Measurements from ENCODE around the gene PTH. TPM values are rescaled to one million over a fixed set of nuclear protein-coding genes. Genes with fewer than 3 reads are reported as not detected.

The PTH gene
- total and polyA plus RNA-seq, 2 of the 8 experiments (the other 6 are each of a cell fraction or from before 2014, with no cell fraction given): not detected

DNA sequence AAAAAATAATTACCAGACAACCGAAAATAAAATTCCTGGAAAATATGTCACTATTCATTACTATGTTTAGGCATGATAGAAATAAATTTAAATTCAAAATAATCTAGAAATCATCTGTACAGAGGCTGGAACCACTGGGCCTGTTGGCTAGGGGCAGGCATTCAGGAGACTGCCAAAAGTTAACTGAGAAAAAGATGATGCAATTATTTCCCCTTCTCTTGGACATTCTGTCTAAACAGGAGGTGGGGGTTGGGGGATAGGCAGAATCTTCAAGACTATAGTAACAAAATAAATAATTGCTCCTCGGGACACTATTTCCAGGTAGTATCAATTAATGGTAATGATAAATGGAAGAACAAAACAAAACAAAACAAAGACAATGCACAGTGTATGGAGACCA, 46.9 kb downstream of the PTH start:
- DNase-seq (ENCODE audit: low read depth in 1 of 2, low spot score in 2 of 2): no peak
- no peak overlapping the region for H3K4me2 ChIP-seq (ENCODE audit: insufficient read depth in 1 of 2, low read depth in 2 of 2, low read length in 2 of 2)
- H4K20me1 ChIP-seq (replicated peaks in 1 of 2; ENCODE audit: control insufficient read depth in 1 of 2, insufficient read depth in 2 of 2, low read length in 2 of 2): no peaks in the 10 kb centered on the region
- no peak overlapping the region for H3K27ac ChIP-seq (ENCODE audit: low read depth, low read length)
- no peak overlapping the region for H4K5ac ChIP-seq (ENCODE audit: insufficient read length, low read depth, low read length)
- no peak overlapping the region for H3K4me3 ChIP-seq (ENCODE audit: extremely low read depth in 1 of 4, insufficient read depth in 2 of 4, low read depth in 3 of 4, low read length in 4 of 4)
- H2BK12ac ChIP-seq (ENCODE audit: low read depth, low read length): no peak overlapping the region
- CTCF ChIA-PET (ENCODE audit: partially characterized antibody): interaction anchor here (0.7 kb wide), 1 partner anchor 11 kb away, joined by 3 read pairs; no protein-coding TSS in a partner anchor
- H2BK5ac ChIP-seq (ENCODE audit: low read depth, low read length): no peak overlapping the region
- H2BK15ac ChIP-seq (ENCODE audit: low read length): no peak overlapping the region
- no peak for FAIRE-seq
- no peak overlapping the region for H4K91ac ChIP-seq (replicated peaks; ENCODE audit: insufficient read length, low read length)
- no peaks in the 10 kb centered on the region; a peak in 2 of 7 replicates for H3K4me1 ChIP-seq (replicated peaks in 1 of 4; ENCODE audit: control insufficient read depth in 3 of 4, insufficient read depth in 4 of 4, low read length in 3 of 4)
- H2BK20ac ChIP-seq (ENCODE audit: low read length): no peak overlapping the region
- H3K79me1 ChIP-seq (ENCODE audit: low read depth, low read length): no peaks in the 10 kb centered on the region
- no peaks in the 10 kb centered on the region for H3K27me3 ChIP-seq (replicated peaks in 1 of 4; ENCODE audit: control insufficient read depth in 3 of 4, extremely low read depth in 1 of 4, insufficient read depth in 3 of 4, low read length in 3 of 4)
- H3K9me3 ChIP-seq (ENCODE audit: insufficient read depth in 2 of 2, low read depth in 1 of 2, low read length in 1 of 2): no peaks in the 10 kb centered on the region
- WGBS, 2 experiments (ENCODE audit: extremely low coverage in 1 of 2, insufficient coverage in 1 of 2, insufficient read length in 1 of 2, insufficient replicate concordance in 2 of 2, low coverage in 1 of 2, low lambda C conversion rate in 2 of 2, missing lambda C conversion rate in 1 of 2): 85% methylated on average over 2 of the region's 2 CpGs; no CpG with 5 or more reads in 1 of the 2 experiments
- H3K36me3 ChIP-seq (ENCODE audit: control insufficient read depth in 2 of 4, insufficient read depth in 4 of 4, low read length in 3 of 4): no peaks in the 10 kb centered on the region
- no peak overlapping the region for H3K9ac ChIP-seq (replicated peaks in 1 of 4; ENCODE audit: extremely low read depth in 1 of 4, low read depth in 3 of 4, low read length in 3 of 4)
- no peak overlapping the region for H2AK5ac ChIP-seq (ENCODE audit: low read depth, low read length)
- H2BK120ac ChIP-seq (replicated peaks; ENCODE audit: low read depth, low read length): no peak overlapping the region
- no peak overlapping the region for H4K8ac ChIP-seq (ENCODE audit: extremely low read depth, insufficient read depth, low read length)
- no peak overlapping the region for H3K23ac ChIP-seq (ENCODE audit: insufficient read length)
- POLR2A ChIA-PET (ENCODE audit: partially characterized antibody): no interaction called here
- no peak overlapping the region for H3K18ac ChIP-seq (ENCODE audit: extremely low read depth, low read length)
- H3K23me2 ChIP-seq (ENCODE audit: low read depth, low read length): no peaks in the 10 kb centered on the region
- no peak overlapping the region for H3K56ac ChIP-seq (replicated peaks; ENCODE audit: insufficient read length, low read depth, low read length)
- no peak overlapping the region for H2AFZ ChIP-seq (ENCODE audit: low read length)
- no peak overlapping the region for H3K4ac ChIP-seq (replicated peaks; ENCODE audit: insufficient read length, low read depth, low read length)
- peaks cover 0 to 21% of the 10 kb centered on the region in 2 experiments; a peak in 2 of 4 replicates for H3K79me2 ChIP-seq (ENCODE audit: control insufficient read depth in 1 of 2, insufficient read depth in 2 of 2, low read length in 2 of 2)
- TF ChIP-seq, protein P1, sequence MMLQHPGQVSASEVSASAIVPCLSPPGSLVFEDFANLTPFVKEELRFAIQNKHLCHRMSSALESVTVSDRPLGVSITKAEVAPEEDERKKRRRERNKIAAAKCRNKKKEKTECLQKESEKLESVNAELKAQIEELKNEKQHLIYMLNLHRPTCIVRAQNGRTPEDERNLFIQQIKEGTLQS (IDR thresholded peaks at IDR 0.05; ENCODE audit: insufficient read depth, low read depth, low read length): no peak
- TF ChIP-seq CEBPB (IDR thresholded peaks at IDR 0.05; ENCODE audit: low read depth, low read length) (0 out of 2 replicates have a peak, but pooled peaks have one; percentile 10), BACH1 (IDR thresholded peaks at IDR 0.05; ENCODE audit: low read length) (no peak), EGR1 (IDR thresholded peaks at IDR 0.05; ENCODE audit: borderline replicate concordance, low read depth, low read length) (no peak), EZH2 (IDR thresholded peaks at IDR 0.05; ENCODE audit: low read depth, low read length, severe bottlenecking) (no peak), CHD1 (IDR thresholded peaks at IDR 0.05; ENCODE audit: low read depth, low read length) (no peak), ASH2L (IDR thresholded peaks at IDR 0.05; ENCODE audit: low read length) (no peak)
- no peak overlapping the region for H3K14ac ChIP-seq (ENCODE audit: insufficient read length)

All from H1 (cell line).